ENCODE data around the gene SOX1. TPM values are rescaled to one million over a fixed set of nuclear protein-coding genes. Genes with fewer than 3 reads are reported as not detected.

The SOX1 gene
- total RNA-seq, 1 donor from 2014 or later: not detected

- H3K9me3 Mint-ChIP-seq: no peaks in the 10 kb centered on the region
- H3K4me1 Mint-ChIP-seq: peaks cover 10% of the 10 kb centered on the region
- H3K27ac Mint-ChIP-seq: no peak overlapping the region
- H3K27me3 Mint-ChIP-seq (ENCODE audit: low read depth): peaks cover 85% of the 10 kb centered on the region
- DNase-seq (ENCODE audit: low spot score in 2 of 2, unreplicated experiment in 2 of 2): no peak
- peak overlapping the region; percentile 61 for H3K4me3 Mint-ChIP-seq
- no peak for TF ChIP-seq CTCF (IDR thresholded peaks at IDR 0.05; ENCODE audit: unreplicated experiment)
- peaks cover 2% of the 10 kb centered on the region for H3K36me3 Mint-ChIP-seq
These were observed 904 bp upstream of the SOX1 start for GRCh38 chr13:112065867-112066623.

GRCh38 chr13:112066624-112067004 is 335 bp upstream of the SOX1 start:
- H3K27me3 Mint-ChIP-seq (ENCODE audit: low read depth): peaks cover 85% of the 10 kb centered on the region
- no peak overlapping the region for H3K4me3 Mint-ChIP-seq
- peaks cover 11% of the 10 kb centered on the region for H3K4me1 Mint-ChIP-seq
- peaks cover 2% of the 10 kb centered on the region for H3K36me3 Mint-ChIP-seq
- no peak for TF ChIP-seq CTCF (IDR thresholded peaks at IDR 0.05; ENCODE audit: unreplicated experiment)
- no peak overlapping the region for H3K27ac Mint-ChIP-seq
- H3K9me3 Mint-ChIP-seq: no peaks in the 10 kb centered on the region
- DNase-seq (ENCODE audit: low spot score in 2 of 2, unreplicated experiment in 2 of 2): peak in 1 of 2 experiments; percentile 61

- H3K36me3 Mint-ChIP-seq: peaks cover 2% of the 10 kb centered on the region
- DNase-seq (ENCODE audit: low spot score in 2 of 2, unreplicated experiment in 2 of 2): no peak
- no peak for TF ChIP-seq CTCF (IDR thresholded peaks at IDR 0.05; ENCODE audit: unreplicated experiment)
- H3K4me1 Mint-ChIP-seq: peaks cover 17% of the 10 kb centered on the region
- no peak overlapping the region for H3K4me3 Mint-ChIP-seq
- H3K9me3 Mint-ChIP-seq: no peaks in the 10 kb centered on the region
- H3K27ac Mint-ChIP-seq: no peak overlapping the region
- peaks cover 84% of the 10 kb centered on the region for H3K27me3 Mint-ChIP-seq (ENCODE audit: low read depth)
These were observed 1.1 kb downstream of the SOX1 start for GRCh38 chr13:112067871-112068539.

- no peak for DNase-seq (ENCODE audit: low spot score in 2 of 2, unreplicated experiment in 2 of 2)
- Mint-ChIP-seq H3K4me3 (no peak overlapping the region), H3K27me3 (ENCODE audit: low read depth) (peaks cover 82% of the 10 kb centered on the region)
These were observed 1.7 kb downstream of the SOX1 start for GRCh38 chr13:112068540-112069060.

More at GRCh38 chr13:112068540-112069060, 1.7 kb downstream of the SOX1 start:
- no peaks in the 10 kb centered on the region for H3K36me3 Mint-ChIP-seq
- H3K9me3 Mint-ChIP-seq: no peaks in the 10 kb centered on the region
- peaks cover 17% of the 10 kb centered on the region for H3K4me1 Mint-ChIP-seq
- TF ChIP-seq CTCF (IDR thresholded peaks at IDR 0.05; ENCODE audit: unreplicated experiment): no peak
- H3K27ac Mint-ChIP-seq: no peak overlapping the region
